Activated naive CD4-positive, alpha-beta T cell treated with anti-CD3 and anti-CD28 coated beads, Interleukin-2, amount 50 U/mL, for 72 hours (primary cell): Measurements from ENCODE around the gene DOK3. TPM values are rescaled to one million over a fixed set of nuclear protein-coding genes. Genes with fewer than 3 reads are reported as not detected.

Source experiments
- ATAC-seq, 2 donors: fragments of 150-1000 bp; cut with Tn5 transposase; 2 replicates each; pipeline ENCODE4 v1.10.0; 2021; ENCODE audit warnings: mild to moderate bottlenecking in 2 of 2, moderate library complexity in 2 of 2
- DNase-seq, 2 donors: peaks; one replicate each; pipeline ENCODE4 v3.0.0; 2021 to 2022; ENCODE audit warnings: low spot score in 2 of 2
- H3K27ac Mint-ChIP-seq, 2 donors: one replicate each; pipeline ENCODE4 v1.8.0; 2022; ENCODE audit warnings: mild to moderate bottlenecking in 2 of 2, mixed read lengths in 2 of 2
- H3K36me3 Mint-ChIP-seq, 2 donors: one replicate each; pipeline ENCODE4 v1.8.0; 2022; ENCODE audit warnings: mixed read lengths in 2 of 2
- H3K9me3 Mint-ChIP-seq, 2 donors: one replicate each; pipeline ENCODE4 v1.8.0; 2022; ENCODE audit warnings: mixed read lengths in 2 of 2
- total RNA-seq, 2 donors: library from RNA; stranded (reverse); gene quantifications; one replicate each; pipeline ENCODE4 v1.2.3, GENCODE V29; 2022

Gene DOK3
- total RNA-seq, 2 donors from 2014 or later = 1.8 to 14.9 TPM

- H3K9me3 Mint-ChIP-seq = no peaks in the 10 kb centered on the region
- peak overlapping the region in 1 of 2 donors; percentile 17 for H3K27ac Mint-ChIP-seq
- DNase-seq (no peak), ATAC-seq (no peak)
- H3K36me3 Mint-ChIP-seq = no peaks in the 10 kb centered on the region
Observed at GRCh38 chr5:177523711-177524538, 14.3 kb upstream of the DOK3 start.

- H3K27ac Mint-ChIP-seq = peak overlapping the region; percentile 66 to 97
- no peaks in the 10 kb centered on the region for H3K9me3 Mint-ChIP-seq
- H3K36me3 Mint-ChIP-seq = peaks cover 15 to 16% of the 10 kb centered on the region in 2 donors
- no peak for DNase-seq
- no peak for ATAC-seq
Observed at GRCh38 chr5:177520916-177521513, 11.4 kb upstream of the DOK3 start.

GRCh38 chr5:177520271-177520670 lies 10.6 kb upstream of the DOK3 start:
- no peaks in the 10 kb centered on the region for H3K9me3 Mint-ChIP-seq
- no peak for ATAC-seq
- peaks cover 22 to 24% of the 10 kb centered on the region in 2 donors for H3K36me3 Mint-ChIP-seq

GRCh38 chr5:177519463-177520235 lies 10.0 kb upstream of the DOK3 start:
- H3K9me3 Mint-ChIP-seq = no peaks in the 10 kb centered on the region
- ATAC-seq = no peak
- no peak for DNase-seq
- H3K36me3 Mint-ChIP-seq = peaks cover 27% of the 10 kb centered on the region in 2 donors
- peak overlapping the region; percentile 66 to 97 for H3K27ac Mint-ChIP-seq

More at GRCh38 chr5:177520271-177520670, 10.6 kb upstream of the DOK3 start:
- DNase-seq = no peak
- peak overlapping the region; percentile 66 to 97 for H3K27ac Mint-ChIP-seq

- no peaks in the 10 kb centered on the region for H3K9me3 Mint-ChIP-seq
- ATAC-seq = peak; percentile 86 to 90
- peak; percentile 94 to 95 for DNase-seq
- H3K27ac Mint-ChIP-seq = peak within 1 kb of the TSS; percentile 88 to 94
- peaks cover 32 to 44% of the 10 kb centered on the region in 2 donors for H3K36me3 Mint-ChIP-seq
Observed at GRCh38 chr5:177516601-177517568, 7.3 kb upstream of the DOK3 start, which contains the start of gene DDX41. Gene DDX41, minus strand, starts transcription at chr5:177516961. Its CDS starts 16 bp downstream, at chr5:177516945.

GRCh38 chr5:177515580-177515979 lies 6.0 kb upstream of the DOK3 start:
- DNase-seq (no peak), ATAC-seq (no peak)
- Mint-ChIP-seq H3K9me3 (no peaks in the 10 kb centered on the region), H3K36me3 (peaks cover 32 to 50% of the 10 kb centered on the region in 2 donors), H3K27ac (peak overlapping the region; percentile 88 to 93)

- ATAC-seq (no peak), DNase-seq (no peak)
- Mint-ChIP-seq H3K9me3 (no peaks in the 10 kb centered on the region), H3K27ac (no peak overlapping the region), H3K36me3 (peaks cover 32 to 50% of the 10 kb centered on the region in 2 donors)
Observed at GRCh38 chr5:177514541-177514940, 4.9 kb upstream of the DOK3 start.

- ATAC-seq (no peak), DNase-seq (no peak)
- H3K36me3 Mint-ChIP-seq = peaks cover 32 to 50% of the 10 kb centered on the region in 2 donors
- no peaks in the 10 kb centered on the region for H3K9me3 Mint-ChIP-seq
- H3K27ac Mint-ChIP-seq = no peak overlapping the region
Observed at GRCh38 chr5:177513500-177513899, 3.9 kb upstream of the DOK3 start.

GRCh38 chr5:177512736-177513380 lies 3.2 kb upstream of the DOK3 start:
- ATAC-seq (no peak), DNase-seq (no peak)
- Mint-ChIP-seq H3K9me3 (no peaks in the 10 kb centered on the region), H3K36me3 (peaks cover 32 to 50% of the 10 kb centered on the region in 2 donors), H3K27ac (no peak overlapping the region)

GRCh38 chr5:177511796-177512675 lies 2.4 kb upstream of the DOK3 start:
- Mint-ChIP-seq H3K36me3 (peaks cover 26 to 46% of the 10 kb centered on the region in 2 donors), H3K27ac (no peak overlapping the region), H3K9me3 (no peaks in the 10 kb centered on the region)
- DNase-seq (no peak), ATAC-seq (no peak)

GRCh38 chr5:177511181-177511580 lies 1.6 kb upstream of the DOK3 start:
- H3K27ac Mint-ChIP-seq = peak overlapping the region in 1 of 2 donors; percentile 93
- H3K9me3 Mint-ChIP-seq = no peaks in the 10 kb centered on the region
- peaks cover 17 to 37% of the 10 kb centered on the region in 2 donors for H3K36me3 Mint-ChIP-seq
- DNase-seq = no peak
- ATAC-seq = no peak

- ATAC-seq (no peak), DNase-seq (no peak)
- H3K36me3 Mint-ChIP-seq = peaks cover 12 to 31% of the 10 kb centered on the region in 2 donors
- no peaks in the 10 kb centered on the region for H3K9me3 Mint-ChIP-seq
- no peak overlapping the region for H3K27ac Mint-ChIP-seq
Observed at GRCh38 chr5:177510567-177511053, 984 bp upstream of the DOK3 start.

GRCh38 chr5:177509991-177510566 lies 453 bp upstream of the DOK3 start:
- peak overlapping the region in 1 of 2 donors; percentile 75 for H3K27ac Mint-ChIP-seq
- ATAC-seq (peak; percentile 9 to 13), DNase-seq (no peak)
- peaks cover 6 to 26% of the 10 kb centered on the region in 2 donors for H3K36me3 Mint-ChIP-seq
- H3K9me3 Mint-ChIP-seq = no peaks in the 10 kb centered on the region

GRCh38 chr5:177508837-177509236 lies 789 bp downstream of the DOK3 start:
- Mint-ChIP-seq H3K27ac (peak overlapping the region; percentile 60 to 75), H3K36me3 (peaks cover 5 to 16% of the 10 kb centered on the region in 2 donors)
- no peak for ATAC-seq

More at GRCh38 chr5:177508837-177509236, 789 bp downstream of the DOK3 start:
- no peak for DNase-seq
- H3K9me3 Mint-ChIP-seq = no peaks in the 10 kb centered on the region
